Measurements from ENCODE around the gene MT2A. TPM values are rescaled to one million over a fixed set of nuclear protein-coding genes. Genes with fewer than 3 reads are reported as not detected.
"Not testable (repeated sequence)": the region's sequence is repeated elsewhere in the genome, so short reads cannot be mapped to it uniquely, and the experiment has no call there.

MT2A gene
- 24.2 TPM for polyA plus RNA-seq (2012; ENCODE audit: missing spikeins)

- TF ChIP-seq POLR2A (IDR thresholded peaks at IDR 0.05; ENCODE audit: low read depth, low read length) (peak; percentile 48; the same call in 1 of the 2 replicates), TAF1 (IDR thresholded peaks at IDR 0.05; ENCODE audit: borderline replicate concordance, low read depth, low read length) (no peak)
- DNase-seq (ENCODE audit: insufficient read length) (peak; percentile 95), FAIRE-seq (peak; percentile 54)
Measured at GRCh38 chr16:56608043-56608875, at the start of gene MT2A. MT2A (plus strand) TSS chr16:56608584; CDS start chr16:56608656, 72 bp downstream.

- FAIRE-seq (no peak), DNase-seq (ENCODE audit: insufficient read length) (no peak)
- TF ChIP-seq POLR2A (IDR thresholded peaks at IDR 0.05; ENCODE audit: low read depth, low read length) (no peak), POLR2AphosphoS5 (IDR thresholded peaks at IDR 0.05; ENCODE audit: low read depth, low read length) (no peak), TAF1 (IDR thresholded peaks at IDR 0.05; ENCODE audit: borderline replicate concordance, low read depth, low read length) (no peak)
Measured at GRCh38 chr16:56559109-56559508, 49.3 kb upstream of the MT2A start.

- no peak for DNase-seq (ENCODE audit: insufficient read length)
Measured at GRCh38 chr16:56560447-56560846, 47.9 kb upstream of the MT2A start.

GRCh38 chr16:56561126-56561525 lies 47.3 kb upstream of the MT2A start:
- FAIRE-seq = no peak
- no peak for TF ChIP-seq POLR2A (IDR thresholded peaks at IDR 0.05; ENCODE audit: low read depth, low read length)
- no peak for TF ChIP-seq TAF1 (IDR thresholded peaks at IDR 0.05; ENCODE audit: borderline replicate concordance, low read depth, low read length)
- TF ChIP-seq POLR2AphosphoS5 (IDR thresholded peaks at IDR 0.05; ENCODE audit: low read depth, low read length) = no peak
- DNase-seq (ENCODE audit: insufficient read length) = no peak

More at GRCh38 chr16:56560447-56560846, 47.9 kb upstream of the MT2A start:
- TF ChIP-seq TAF1 (IDR thresholded peaks at IDR 0.05; ENCODE audit: borderline replicate concordance, low read depth, low read length) = no peak
- no peak for TF ChIP-seq POLR2AphosphoS5 (IDR thresholded peaks at IDR 0.05; ENCODE audit: low read depth, low read length)
- TF ChIP-seq POLR2A (IDR thresholded peaks at IDR 0.05; ENCODE audit: low read depth, low read length) = no peak
- FAIRE-seq = no peak

GRCh38 chr16:56564793-56565477 lies 43.4 kb upstream of the MT2A start, which contains the start of gene MT4:
MT4 (plus strand) TSS chr16:56565073; CDS start chr16:56565129, 56 bp downstream.
- TF ChIP-seq POLR2A (IDR thresholded peaks at IDR 0.05; ENCODE audit: low read depth, low read length) (no peak), TAF1 (IDR thresholded peaks at IDR 0.05; ENCODE audit: borderline replicate concordance, low read depth, low read length) (no peak), POLR2AphosphoS5 (IDR thresholded peaks at IDR 0.05; ENCODE audit: low read depth, low read length) (no peak)
- FAIRE-seq = no peak
- no peak for DNase-seq (ENCODE audit: insufficient read length)

- TF ChIP-seq TAF1 (IDR thresholded peaks at IDR 0.05; ENCODE audit: borderline replicate concordance, low read depth, low read length) = no peak
- TF ChIP-seq POLR2AphosphoS5 (IDR thresholded peaks at IDR 0.05; ENCODE audit: low read depth, low read length) = no peak
- no peak for TF ChIP-seq POLR2A (IDR thresholded peaks at IDR 0.05; ENCODE audit: low read depth, low read length)
- FAIRE-seq (no peak), DNase-seq (ENCODE audit: insufficient read length) (no peak)
Measured at GRCh38 chr16:56569971-56570370, 38.4 kb upstream of the MT2A start.

- no peak for TF ChIP-seq POLR2AphosphoS5 (IDR thresholded peaks at IDR 0.05; ENCODE audit: low read depth, low read length)
- no peak for TF ChIP-seq TAF1 (IDR thresholded peaks at IDR 0.05; ENCODE audit: borderline replicate concordance, low read depth, low read length)
- TF ChIP-seq POLR2A (IDR thresholded peaks at IDR 0.05; ENCODE audit: low read depth, low read length) = no peak
- no peak for FAIRE-seq
- no peak for DNase-seq (ENCODE audit: insufficient read length)
Measured at GRCh38 chr16:56571525-56571924, 36.9 kb upstream of the MT2A start.

GRCh38 chr16:56574625-56575024 lies 33.8 kb upstream of the MT2A start:
- no peak for FAIRE-seq
- DNase-seq (ENCODE audit: insufficient read length) = no peak

GRCh38 chr16:56576585-56577299 lies 31.6 kb upstream of the MT2A start:
- TF ChIP-seq POLR2A (IDR thresholded peaks at IDR 0.05; ENCODE audit: low read depth, low read length) = no peak
- no peak for TF ChIP-seq POLR2AphosphoS5 (IDR thresholded peaks at IDR 0.05; ENCODE audit: low read depth, low read length)
- TF ChIP-seq TAF1 (IDR thresholded peaks at IDR 0.05; ENCODE audit: borderline replicate concordance, low read depth, low read length) = no peak
- peak; percentile 46 for DNase-seq (ENCODE audit: insufficient read length)
- peak; percentile 77 for FAIRE-seq

More at GRCh38 chr16:56574625-56575024, 33.8 kb upstream of the MT2A start:
- TF ChIP-seq TAF1 (IDR thresholded peaks at IDR 0.05; ENCODE audit: borderline replicate concordance, low read depth, low read length) (no peak), POLR2A (IDR thresholded peaks at IDR 0.05; ENCODE audit: low read depth, low read length) (no peak), POLR2AphosphoS5 (IDR thresholded peaks at IDR 0.05; ENCODE audit: low read depth, low read length) (no peak)

GRCh38 chr16:56577300-56577625 lies 31.1 kb upstream of the MT2A start:
- no peak for FAIRE-seq
- TF ChIP-seq TAF1 (IDR thresholded peaks at IDR 0.05; ENCODE audit: borderline replicate concordance, low read depth, low read length) (no peak), POLR2AphosphoS5 (IDR thresholded peaks at IDR 0.05; ENCODE audit: low read depth, low read length) (no peak), POLR2A (IDR thresholded peaks at IDR 0.05; ENCODE audit: low read depth, low read length) (no peak)
- no peak for DNase-seq (ENCODE audit: insufficient read length)

- FAIRE-seq (no peak), DNase-seq (ENCODE audit: insufficient read length) (no peak)
- no peak for TF ChIP-seq POLR2AphosphoS5 (IDR thresholded peaks at IDR 0.05; ENCODE audit: low read depth, low read length)
- no peak for TF ChIP-seq TAF1 (IDR thresholded peaks at IDR 0.05; ENCODE audit: borderline replicate concordance, low read depth, low read length)
Measured at GRCh38 chr16:56580391-56581048, 27.9 kb upstream of the MT2A start.

- DNase-seq (ENCODE audit: insufficient read length); FAIRE-seq: not testable (repeated sequence)
Measured at GRCh38 chr16:56582911-56583310, 25.5 kb upstream of the MT2A start.

Data from GM12892 (cell line).